HepG2 (cell line): ENCODE measurements around the gene CACNB4. TPM values are rescaled to one million over a fixed set of nuclear protein-coding genes. Genes with fewer than 3 reads are reported as not detected.
A peak's percentile ranks its signal among the peaks of the same experiment; 100 is the strongest.

Source experiments
- ATAC-seq: fragments of 200-7000 bp; cut with Tn5 transposase; 3 replicates; pipeline ENCODE4 v1.9.1; 2020; ENCODE audit warnings: mild to moderate bottlenecking, moderate library complexity
- BruUV-seq: library from RNA; stranded (reverse); fragments of 400-500 nt; replicated peaks from 2 replicates; lab custom pipeline; 2021; lab: Mats Ljungman, UMichigan
- CTCF ChIA-PET: fragments of 300-600 bp; formaldehyde crosslinking; extraction: SDS; loops from one replicate; lab custom pipeline; 2021; ENCODE audit warnings: low total read pairs, inconsistent platforms, low intra/inter-chr PET ratio; lab: Yijun Ruan, JAX
- POLR2A ChIA-PET: fragments of 350-600 bp; sonication (Branson Sonifier 250); formaldehyde crosslinking; loops from one replicate; lab custom pipeline; 2020; ENCODE audit warnings: antibody characterized with exemption, inconsistent platforms; lab: Yijun Ruan, JAX
- DNase-seq: peaks from one replicate; pipeline ENCODE4 v3.0.0-alpha.2; 2015; ENCODE audit warnings: low spot score
- FAIRE-seq: peaks from 3 replicates; lab custom pipeline; 2011; peaks lifted over from hg19 to GRCh38; lab: Jason Lieb, UNC
- H2AFZ ChIP-seq: one replicate; pipeline ENCODE4 v1.6.1; 2011; ENCODE audit warnings: low read length, inconsistent platforms
- H3K27ac ChIP-seq: fragments of 300-600 bp; 3 replicates; pipeline ENCODE4 v1.8.0; 2011; ENCODE audit warnings: mixed run types, mild to moderate bottlenecking, mixed read lengths, low read length, inconsistent platforms; ENCODE audit not compliant: insufficient read depth; ENCODE audit errors: extremely low read length
- H3K27me3 ChIP-seq, 2 experiments: fragments of 200-600 bp in 1 of 2; 2 replicates in 1 of 2; 3 replicates in 1 of 2; pipeline versions ENCODE4 v1.6.0 to v1.8.0; 2011; ENCODE audit warnings: low read length in 2 of 2, mild to moderate bottlenecking in 2 of 2, moderate library complexity in 2 of 2, inconsistent platforms in 1 of 2; ENCODE audit not compliant: insufficient read depth in 2 of 2, control insufficient read depth in 1 of 2
- H3K36me3 ChIP-seq, 2 experiments: fragments of 200-600 bp in 1 of 2; replicated peaks in 1 of 2; 2 replicates in 1 of 2; 3 replicates in 1 of 2; pipeline versions ENCODE4 v1.5.1 to v1.8.0; 2011; ENCODE audit warnings: low read length in 2 of 2, inconsistent platforms in 1 of 2; ENCODE audit not compliant: insufficient read depth in 2 of 2, control insufficient read depth in 1 of 2
- H3K4me1 ChIP-seq: 2 replicates; pipeline ENCODE4 v1.5.1; 2012; ENCODE audit warnings: low read length, inconsistent platforms; ENCODE audit not compliant: insufficient read depth
- H3K4me2 ChIP-seq: 2 replicates; pipeline ENCODE4 v1.6.0; 2011; ENCODE audit warnings: low read depth, low read length, inconsistent platforms
- H3K4me3 ChIP-seq, 3 experiments: fragments of 200-600 bp in 1 of 3; sonication (generic), shearing (Covaris generic) in 1 of 3; replicated peaks in 1 of 3; 2 replicates each; pipeline ENCODE4 v1.5.1; 2011 to 2016; ENCODE audit warnings: low read length in 3 of 3, inconsistent platforms in 2 of 3, low read depth in 2 of 3, mild to moderate bottlenecking in 2 of 3, control low read depth in 1 of 3, mixed read lengths in 1 of 3; ENCODE audit not compliant: insufficient read depth in 1 of 3
- H3K79me2 ChIP-seq: one replicate; pipeline ENCODE4 v1.6.1; 2011; ENCODE audit warnings: low read length, inconsistent platforms; ENCODE audit not compliant: insufficient read depth
- H3K9ac ChIP-seq: 2 replicates; pipeline ENCODE4 v1.6.0; 2011; ENCODE audit warnings: mild to moderate bottlenecking, low read depth, low read length, inconsistent platforms; ENCODE audit not compliant: insufficient read depth
- H3K9me3 ChIP-seq: 2 replicates; pipeline ENCODE4 v1.5.1; 2012; ENCODE audit warnings: mild to moderate bottlenecking, low read length
- H4K20me1 ChIP-seq: 2 replicates; pipeline ENCODE4 v1.6.0; 2011; ENCODE audit warnings: inconsistent platforms, mild to moderate bottlenecking, low read length, moderate library complexity; ENCODE audit not compliant: insufficient read depth
- ATF7 ChIP-seq, 2 experiments: fragments of 450-650 bp in 1 of 2; sonication (generic) in 1 of 2; formaldehyde crosslinking in 1 of 2; IDR thresholded peaks; 2 replicates each; pipeline versions ENCODE4 v1.4.0 to v1.6.1; 2016 to 2020; ENCODE audit warnings: antibody characterized with exemption in 1 of 2, mild to moderate bottlenecking in 1 of 2, missing genetic modification reagents in 1 of 2
- CCAR2 ChIP-seq: fragments of 200-400 bp; formaldehyde crosslinking; optimal IDR thresholded peaks from 2 replicates; pipeline ENCODE3; 2018; ENCODE audit warnings: low read depth, mild to moderate bottlenecking, low read length, moderate library complexity
- CEBPB ChIP-seq: IDR thresholded peaks from 2 replicates; pipeline ENCODE4 v1.6.1; 2011; ENCODE audit warnings: low read depth, low read length, improper control_type of control experiment, borderline replicate concordance
- FOXK1 ChIP-seq: sonication (generic); formaldehyde crosslinking; IDR thresholded peaks from 2 replicates; pipeline ENCODE4 v1.4.0; 2020; ENCODE audit warnings: low read depth, missing genetic modification reagents, borderline replicate concordance
- HNRNPL ChIP-seq: fragments of 200-400 bp; formaldehyde crosslinking; IDR thresholded peaks from 2 replicates; pipeline ENCODE4 v1.6.1; 2017; ENCODE audit warnings: mild to moderate bottlenecking, low read depth, low read length
- KLF12 ChIP-seq: sonication (generic); formaldehyde crosslinking; IDR thresholded peaks from 2 replicates; pipeline ENCODE4 v1.4.0; 2020; ENCODE audit warnings: missing genetic modification reagents, borderline replicate concordance
- MYNN ChIP-seq: sonication (generic); formaldehyde crosslinking; IDR thresholded peaks from 2 replicates; pipeline ENCODE4 v1.4.0; 2020; ENCODE audit warnings: mild to moderate bottlenecking, low read depth, missing genetic modification reagents
- PHF8 ChIP-seq: sonication (generic); formaldehyde crosslinking; IDR thresholded peaks from 2 replicates; pipeline ENCODE4 v1.5.0; 2020; ENCODE audit warnings: missing genetic modification reagents
- SAFB2 ChIP-seq: sonication (generic); formaldehyde crosslinking; IDR thresholded peaks from 2 replicates; pipeline ENCODE4 v1.5.1; 2020; ENCODE audit warnings: missing genetic modification reagents, low read depth, mild to moderate bottlenecking, borderline replicate concordance
- ZFAT ChIP-seq: sonication (generic); formaldehyde crosslinking; conservative IDR thresholded peaks from 2 replicates; pipeline ENCODE4 v1.8.1; 2023; ENCODE audit warnings: missing genetic modification reagents, inconsistent platforms
- ZNF234 ChIP-seq: sonication (generic); formaldehyde crosslinking; conservative IDR thresholded peaks from 2 replicates; pipeline ENCODE4 v1.5.1; 2020; ENCODE audit warnings: mild to moderate bottlenecking, missing genetic modification reagents
- ZNF251 ChIP-seq: sonication (generic); formaldehyde crosslinking; IDR thresholded peaks from 2 replicates; pipeline ENCODE4 v1.9.0; 2021; ENCODE audit warnings: mild to moderate bottlenecking, missing genetic modification reagents
- ZNF616 ChIP-seq: sonication (generic); formaldehyde crosslinking; IDR thresholded peaks from 2 replicates; pipeline ENCODE4 v1.5.0; 2020; ENCODE audit warnings: low read depth, mild to moderate bottlenecking, missing genetic modification reagents
- ZNF670 ChIP-seq: sonication (generic); formaldehyde crosslinking; IDR thresholded peaks from 2 replicates; pipeline ENCODE4 v1.8.0; 2022; ENCODE audit warnings: mild to moderate bottlenecking, missing genetic modification reagents, borderline replicate concordance
- WGBS: methylation state at CpG from one replicate; pipeline ENCODE4 v1.1.6; 2017; ENCODE audit warnings: low lambda C conversion rate; 5-methylcytosine and 5-hydroxymethylcytosine counted together
- in situ Hi-C: cut with HindIII; loops from 2 replicates; pipeline ENCODE4 v1.10.0; 2017; ENCODE audit warnings: low pct_unique_long_range_greater_than_20kb; ENCODE audit not compliant: extremely low pct_ligation_motif_present
- intact Hi-C: fragments of 100-400 bp; cut with micrococcal nuclease; formaldehyde crosslinking; loops from one replicate; pipeline ENCODE4 v1.10.0; 2022; ENCODE audit not compliant: unreplicated experiment
- polyA plus RNA-seq, 8 experiments: library from polyadenylated mRNA; depleted of rRNA in 3 of 8; stranded (reverse) in 7 of 8; unstranded in 1 of 8; fragments of >200 nt; fragmentation: Illumina TruSeq in 4 of 8; extraction: Trizol in 4 of 8; gene quantifications; 2 replicates each; pipeline versions ENCODE4 v1.2.1 to v1.2.3, GENCODE V29; 2011 to 2016; ENCODE audit warnings: low read depth in 4 of 8, missing spikeins in 1 of 8, mixed read lengths in 1 of 8; ENCODE audit not compliant: insufficient read depth in 1 of 8
- total RNA-seq, 5 experiments: library from RNA; depleted of rRNA; stranded (reverse); fragments of >200 nt; fragmentation: Illumina TruSeq; extraction: Trizol; gene quantifications; 2 replicates each; pipeline ENCODE4 v1.2.3, GENCODE V29; 2016; ENCODE audit warnings: low read depth in 1 of 5
- TF ChIP-seq, protein P1 (sequence below): sonication (generic); formaldehyde crosslinking; IDR thresholded peaks from 2 replicates; pipeline ENCODE4 v1.5.1; 2020; ENCODE audit warnings: missing genetic modification reagents, mild to moderate bottlenecking, borderline replicate concordance

Gene CACNB4
- total and polyA plus RNA-seq, 2 of the 13 experiments (the other 11 are each of a cell fraction or from before 2014, with no cell fraction given) = 5.1 to 14.3 TPM

DNA sequence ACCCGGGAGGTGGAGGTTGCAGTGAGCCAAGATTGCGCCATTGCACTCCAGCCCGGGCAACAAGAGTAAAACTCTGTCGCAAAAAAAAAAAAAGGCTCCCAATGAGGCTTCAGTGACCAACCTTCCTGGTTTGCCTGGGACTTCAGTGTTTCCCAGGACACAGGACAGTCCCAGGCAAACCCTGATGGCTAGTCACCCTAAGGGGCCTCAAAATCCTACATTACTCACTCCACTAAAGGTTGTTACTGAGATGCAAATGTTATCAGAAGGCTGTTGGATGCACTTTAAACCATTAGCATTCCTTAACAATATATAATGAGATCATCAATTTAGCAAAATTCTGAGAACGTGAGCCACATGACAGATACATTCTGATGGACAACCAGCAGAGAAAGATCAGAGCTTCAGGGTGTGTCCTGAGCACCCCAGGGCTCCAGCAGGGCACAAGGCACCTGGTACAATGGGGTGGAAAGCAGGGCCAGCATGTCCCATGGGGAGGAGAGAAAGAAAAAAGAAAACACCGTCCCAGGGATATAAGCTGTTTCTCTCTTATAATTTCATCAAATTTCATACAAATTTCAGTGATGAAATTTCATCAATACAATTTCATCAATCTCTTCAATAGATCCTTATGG, 152.5 kb downstream of the CACNB4 start:
- POLR2A ChIA-PET = interaction anchor here (0.6 to 0.7 kb wide), 2 partner anchors 27 to 118 kb away, joined by 3 read pairs; no protein-coding TSS in a partner anchor
- no peak overlapping the region for H2AFZ ChIP-seq
- peaks cover 10% of the 10 kb centered on the region; the same call in 1 of the 2 replicates for H3K9me3 ChIP-seq
- FAIRE-seq = no peak
- H3K4me2 ChIP-seq = no peak overlapping the region
- H3K4me3 ChIP-seq = no peak overlapping the region
- no peaks in the 10 kb centered on the region for H3K27me3 ChIP-seq
- no peak overlapping the region for H3K27ac ChIP-seq
- WGBS = 80% methylated on average over 6 of the region's 6 CpGs
- no peaks in the 10 kb centered on the region for H4K20me1 ChIP-seq
- intact Hi-C loops = no loop called here
- no peak for TF ChIP-seq FOXK1
- TF ChIP-seq HNRNPL = no peak
- 0 out of 2 replicates have a peak, but pooled peaks have one; percentile 29 for TF ChIP-seq ATF7 (IDR thresholded peaks at IDR 0.05)
- no peak for TF ChIP-seq ATF7 (CRISPR knock-in tag; IDR thresholded peaks at IDR 0.05)
- TF ChIP-seq ZNF251 (CRISPR knock-in tag) = no peak
- TF ChIP-seq MYNN (CRISPR knock-in tag) = no peak
- no peak for TF ChIP-seq ZNF670
- no peak for TF ChIP-seq PHF8 (CRISPR knock-in tag)
- H3K4me1 ChIP-seq = peaks cover 14% of the 10 kb centered on the region; the same call in 1 of the 2 replicates
- no peak for ATAC-seq
- CTCF ChIA-PET = interaction anchor here (0.9 to 2.1 kb wide), 2 partner anchors 53 to 58 kb away, joined by 5 to 9 read pairs; no protein-coding TSS in a partner anchor
- no TSS peak for BruUV-seq
- no peak for DNase-seq
- no peak overlapping the region for H3K9ac ChIP-seq
- no peaks in the 10 kb centered on the region for H3K79me2 ChIP-seq
- in situ Hi-C loops = no loop called here
- no peaks in the 10 kb centered on the region; a peak in 2 of 5 replicates for H3K36me3 ChIP-seq

DNA sequence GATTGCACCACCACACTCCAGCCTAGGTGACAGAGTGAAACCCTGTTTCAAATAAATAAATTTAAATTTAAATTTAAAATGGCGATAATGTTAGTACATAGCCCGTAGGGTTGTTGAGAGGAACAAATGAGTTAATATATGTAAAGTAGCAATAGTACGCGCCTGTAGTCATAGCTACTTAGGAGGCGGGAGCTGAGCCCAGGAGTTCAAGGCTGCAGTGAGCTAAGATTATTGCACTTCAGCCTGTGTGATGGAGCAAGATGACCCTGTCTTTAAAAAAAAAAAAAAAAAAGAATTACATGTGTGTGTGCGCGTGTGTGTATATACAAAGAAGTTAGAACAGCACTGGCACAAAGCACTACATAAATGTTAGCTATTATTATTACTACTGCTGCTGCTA, 153.2 kb downstream of the CACNB4 start:
- Histone ChIP-seq H3K27ac (no peak overlapping the region), H3K9ac (no peak overlapping the region), H3K4me2 (no peak overlapping the region), H3K4me3 (no peak overlapping the region), H3K79me2 (no peaks in the 10 kb centered on the region), H4K20me1 (no peaks in the 10 kb centered on the region), H3K9me3 (peaks cover 10% of the 10 kb centered on the region; the same call in 1 of the 2 replicates), H2AFZ (no peak overlapping the region), H3K36me3 (no peaks in the 10 kb centered on the region; a peak in 2 of 5 replicates), H3K27me3 (no peaks in the 10 kb centered on the region), H3K4me1 (peaks cover 14% of the 10 kb centered on the region; the same call in 1 of the 2 replicates)
- intact Hi-C loops = no loop called here
- in situ Hi-C loops = no loop called here
- FAIRE-seq (no peak), ATAC-seq (no peak), DNase-seq (peak; percentile 21)
- ChIA-PET POLR2A (interaction anchor here (0.6 to 0.7 kb wide), 2 partner anchors 28 to 117 kb away, joined by 3 read pairs; no protein-coding TSS in a partner anchor), CTCF (no interaction called here)
- 96% methylated on average over 7 of the region's 7 CpGs for WGBS
- BruUV-seq = no TSS peak
- TF ChIP-seq, protein P1, sequence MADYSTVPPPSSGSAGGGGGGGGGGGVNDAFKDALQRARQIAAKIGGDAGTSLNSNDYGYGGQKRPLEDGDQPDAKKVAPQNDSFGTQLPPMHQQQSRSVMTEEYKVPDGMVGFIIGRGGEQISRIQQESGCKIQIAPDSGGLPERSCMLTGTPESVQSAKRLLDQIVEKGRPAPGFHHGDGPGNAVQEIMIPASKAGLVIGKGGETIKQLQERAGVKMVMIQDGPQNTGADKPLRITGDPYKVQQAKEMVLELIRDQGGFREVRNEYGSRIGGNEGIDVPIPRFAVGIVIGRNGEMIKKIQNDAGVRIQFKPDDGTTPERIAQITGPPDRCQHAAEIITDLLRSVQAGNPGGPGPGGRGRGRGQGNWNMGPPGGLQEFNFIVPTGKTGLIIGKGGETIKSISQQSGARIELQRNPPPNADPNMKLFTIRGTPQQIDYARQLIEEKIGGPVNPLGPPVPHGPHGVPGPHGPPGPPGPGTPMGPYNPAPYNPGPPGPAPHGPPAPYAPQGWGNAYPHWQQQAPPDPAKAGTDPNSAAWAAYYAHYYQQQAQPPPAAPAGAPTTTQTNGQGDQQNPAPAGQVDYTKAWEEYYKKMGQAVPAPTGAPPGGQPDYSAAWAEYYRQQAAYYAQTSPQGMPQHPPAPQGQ (CRISPR knock-in tag) = no peak
- TF ChIP-seq ZFAT (CRISPR knock-in tag) = no peak
- no peak for TF ChIP-seq CCAR2
- no peak for TF ChIP-seq ZNF234
- TF ChIP-seq KLF12 = no peak
- peak; percentile 25; the same call in 1 of the 2 replicates for TF ChIP-seq CEBPB
- TF ChIP-seq SAFB2 = no peak
- no peak for TF ChIP-seq ZNF616 (CRISPR knock-in tag)
